A549 (cell line): ENCODE results near the gene CSMD2.

Experiments
- CHD2 ChIP-seq: fragments of 150-350 bp; IDR thresholded peaks from 2 replicates; pipeline ENCODE4 v1.6.1; 2014; ENCODE audit warnings: low read length; ENCODE audit not compliant: partially characterized antibody
- NR3C1 ChIP-seq: fragments of >200 bp; sonication (Bioruptor Twin); formaldehyde crosslinking; IDR thresholded peaks from 3 replicates; pipeline ENCODE4 v1.6.1; 2017
- POLR2A ChIP-seq: IDR thresholded peaks from 2 replicates; pipeline ENCODE4 v1.6.1; 2012; ENCODE audit warnings: mild to moderate bottlenecking, low read length
- SREBF2 ChIP-seq: fragments of 450-650 bp; IDR thresholded peaks from 2 replicates; pipeline ENCODE4 v1.6.1; 2014; ENCODE audit warnings: mild to moderate bottlenecking, moderate library complexity
- TF ChIP-seq, protein P1 (sequence below): fragments of >200 bp; sonication (Bioruptor Twin); formaldehyde crosslinking; IDR thresholded peaks from 3 replicates; pipeline ENCODE4 v1.5.1; 2016

GRCh38 chr1:33836911-33837310 is 328.1 kb downstream of the CSMD2 start:
- TF ChIP-seq NR3C1 (no peak), CHD2 (no peak), SREBF2 (no peak), POLR2A (no peak)
- TF ChIP-seq, protein P1, sequence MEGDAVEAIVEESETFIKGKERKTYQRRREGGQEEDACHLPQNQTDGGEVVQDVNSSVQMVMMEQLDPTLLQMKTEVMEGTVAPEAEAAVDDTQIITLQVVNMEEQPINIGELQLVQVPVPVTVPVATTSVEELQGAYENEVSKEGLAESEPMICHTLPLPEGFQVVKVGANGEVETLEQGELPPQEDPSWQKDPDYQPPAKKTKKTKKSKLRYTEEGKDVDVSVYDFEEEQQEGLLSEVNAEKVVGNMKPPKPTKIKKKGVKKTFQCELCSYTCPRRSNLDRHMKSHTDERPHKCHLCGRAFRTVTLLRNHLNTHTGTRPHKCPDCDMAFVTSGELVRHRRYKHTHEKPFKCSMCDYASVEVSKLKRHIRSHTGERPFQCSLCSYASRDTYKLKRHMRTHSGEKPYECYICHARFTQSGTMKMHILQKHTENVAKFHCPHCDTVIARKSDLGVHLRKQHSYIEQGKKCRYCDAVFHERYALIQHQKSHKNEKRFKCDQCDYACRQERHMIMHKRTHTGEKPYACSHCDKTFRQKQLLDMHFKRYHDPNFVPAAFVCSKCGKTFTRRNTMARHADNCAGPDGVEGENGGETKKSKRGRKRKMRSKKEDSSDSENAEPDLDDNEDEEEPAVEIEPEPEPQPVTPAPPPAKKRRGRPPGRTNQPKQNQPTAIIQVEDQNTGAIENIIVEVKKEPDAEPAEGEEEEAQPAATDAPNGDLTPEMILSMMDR: no peak
